SIG-M5 treated with dmso at 0.1 percent for 504 hours (cell line): ENCODE results near the gene FAM227B.
"Not testable (repeated sequence)": the region's sequence is repeated elsewhere in the genome, so short reads cannot be mapped to it uniquely, and the experiment has no call there.

Experiments
- DNase-seq: peaks from one replicate; lab custom pipeline; 2025; ENCODE audit not compliant: unreplicated experiment; lab: John Stamatoyannopoulos, UW

The FAM227B gene

GRCh38 chr15:49620658-49621368, at the start of gene FAM227B, which contains the start of gene DTWD1:
TSS of gene FAM227B (minus strand) at chr15:49620818. CDS start at chr15:49615171, 5,647 bp downstream.
TSS of gene DTWD1 (plus strand) at chr15:49621048. CDS start at chr15:49625168, 4,120 bp downstream.
- peak; percentile 99 for DNase-seq

GRCh38 chr15:49669288-49669687, 48.7 kb upstream of the FAM227B start:
- no peak for DNase-seq

- DNase-seq, result not testable (repeated sequence)
Observed at GRCh38 chr15:49666486-49666885, 45.9 kb upstream of the FAM227B start.

GRCh38 chr15:49664716-49665115, 44.1 kb upstream of the FAM227B start:
- DNase-seq, result no peak

- no peak for DNase-seq
Observed at GRCh38 chr15:49656734-49657133, 36.1 kb upstream of the FAM227B start.

GRCh38 chr15:49652922-49653321, 32.3 kb upstream of the FAM227B start:
- no peak for DNase-seq

GRCh38 chr15:49650676-49651075, 30.1 kb upstream of the FAM227B start:
- no peak for DNase-seq

GRCh38 chr15:49649987-49650386, 29.4 kb upstream of the FAM227B start:
- DNase-seq, result no peak

GRCh38 chr15:49646891-49647290, 26.3 kb upstream of the FAM227B start:
- no peak for DNase-seq

GRCh38 chr15:49645941-49646340, 25.3 kb upstream of the FAM227B start:
- no peak for DNase-seq

GRCh38 chr15:49645277-49645676, 24.7 kb upstream of the FAM227B start:
- no peak for DNase-seq

GRCh38 chr15:49644364-49644794, 23.8 kb upstream of the FAM227B start:
- no peak for DNase-seq

GRCh38 chr15:49637857-49638256, 17.2 kb upstream of the FAM227B start:
- no peak for DNase-seq

- DNase-seq, result no peak
Observed at GRCh38 chr15:49628379-49628778, 7.8 kb upstream of the FAM227B start.

- DNase-seq, result no peak
Observed at GRCh38 chr15:49627407-49627877, 6.8 kb upstream of the FAM227B start.

GRCh38 chr15:49625460-49626036, 4.9 kb upstream of the FAM227B start:
- no peak for DNase-seq

- DNase-seq, result no peak
Observed at GRCh38 chr15:49624056-49624455, 3.4 kb upstream of the FAM227B start.

- DNase-seq, result no peak
Observed at GRCh38 chr15:49622561-49622960, 1.9 kb upstream of the FAM227B start.

GRCh38 chr15:49621887-49622286, 1.3 kb upstream of the FAM227B start:
- DNase-seq, result no peak

GRCh38 chr15:49621401-49621811, 788 bp upstream of the FAM227B start:
- DNase-seq, result peak; percentile 42

GRCh38 chr15:49620199-49620598, 419 bp downstream of the FAM227B start:
- peak; percentile 30 for DNase-seq

GRCh38 chr15:49619226-49619625, 1.4 kb downstream of the FAM227B start:
- DNase-seq, result no peak
